K562 (cell line): ENCODE measurements around the gene PTPN18. TPM values are rescaled to one million over a fixed set of nuclear protein-coding genes. Genes with fewer than 3 reads are reported as not detected.
A peak's percentile ranks its signal among the peaks of the same experiment; 100 is the strongest.

Experiments used
- NRF1 ChIP-seq, 2 experiments: fragments of 450-650 bp; IDR thresholded peaks in 1 of 2; conservative IDR thresholded peaks in 1 of 2; 2 replicates each; pipeline ENCODE4 v1.6.1; 2014; ENCODE audit warnings: mild to moderate bottlenecking in 2 of 2
- ZBTB40 ChIP-seq, 2 experiments: fragments of 450-650 bp in 1 of 2; sonication (generic) in 1 of 2; formaldehyde crosslinking in 1 of 2; IDR thresholded peaks; 2 replicates each; pipeline versions ENCODE4 v1.7.1 to v1.9.0; 2016 to 2022; ENCODE audit warnings: inconsistent platforms in 1 of 2, mild to moderate bottlenecking in 1 of 2, missing genetic modification reagents in 1 of 2
- ZFX ChIP-seq: sonication (generic); formaldehyde crosslinking; IDR thresholded peaks from 2 replicates; pipeline ENCODE4 v1.8.0; 2022; ENCODE audit warnings: mild to moderate bottlenecking, missing genetic modification reagents, moderate library complexity
- polyA plus RNA-seq, 8 experiments: library from polyadenylated mRNA; depleted of rRNA in 4 of 8; stranded (reverse) in 5 of 8; unstranded in 3 of 8; fragments of >200 nt; fragmentation: Nextera tagmentation in 2 of 8; fragmentation: Illumina TruSeq in 1 of 8; extraction: Ambion mirVana in 2 of 8; extraction: Trizol in 1 of 8; gene quantifications; 2 replicates each; pipeline versions ENCODE4 v1.2.1 to v1.2.3, GENCODE V29; 2011 to 2014; ENCODE audit warnings: inconsistent platforms in 1 of 8, missing spikeins in 1 of 8
- total RNA-seq, 7 experiments: library from RNA; depleted of rRNA in 6 of 7; stranded (reverse); fragments of >200 nt in 6 of 7; fragmentation: Illumina TruSeq in 2 of 7; extraction: Trizol in 2 of 7; gene quantifications; 2 replicates each; pipeline versions ENCODE4 v1.2.1 to v1.2.3, GENCODE V29; 2011 to 2021; ENCODE audit warnings: low replicate concordance in 1 of 7

PTPN18 gene
- total and polyA plus RNA-seq, 9 of the 15 experiments (the other 6 are each of a cell fraction or from before 2014, with no cell fraction given) = 11.6 to 90.7 (median 49.6) TPM

DNA sequence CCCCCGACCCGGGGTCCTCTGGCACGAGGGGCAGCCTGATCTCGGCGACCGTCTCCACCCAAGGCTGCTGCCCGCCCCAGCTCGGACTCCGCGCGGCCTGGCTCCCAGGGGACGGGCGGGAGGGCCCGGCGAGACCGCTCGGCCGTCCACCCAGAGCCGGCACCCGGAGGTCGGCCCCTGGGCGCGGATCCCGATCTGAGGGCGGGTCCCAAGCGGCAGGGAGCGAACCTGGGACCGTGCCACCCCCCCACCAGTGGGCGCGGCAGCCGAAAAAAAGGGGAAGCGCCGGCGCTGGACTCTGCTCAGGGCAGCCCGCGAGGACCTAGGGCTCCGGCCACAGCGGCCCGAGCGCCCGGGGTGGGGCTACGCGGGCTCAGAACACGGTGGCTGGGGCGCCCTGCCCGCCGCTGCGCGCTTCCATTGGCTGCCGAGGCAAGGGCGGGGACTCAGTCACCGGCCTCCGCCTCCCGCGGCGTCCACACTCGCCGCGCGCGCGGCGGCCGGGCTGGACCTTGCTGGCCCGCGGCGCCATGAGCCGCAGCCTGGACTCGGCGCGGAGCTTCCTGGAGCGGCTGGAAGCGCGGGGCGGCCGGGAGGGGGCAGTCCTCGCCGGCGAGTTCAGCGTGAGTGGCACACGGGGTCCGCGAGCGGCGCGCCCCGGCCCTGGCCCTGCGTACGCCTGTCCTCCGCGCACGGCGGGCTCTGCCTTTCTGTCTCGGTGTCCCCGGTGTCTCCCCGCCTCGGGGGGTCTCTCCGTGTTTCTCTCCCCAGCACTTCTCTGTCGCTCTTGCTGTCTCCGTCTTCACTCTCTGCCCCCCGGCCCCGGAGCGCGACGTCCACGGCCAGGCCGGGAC, at the start of gene PTPN18 (continued):
- TF ChIP-seq ZBTB40 (IDR thresholded peaks at IDR 0.05) = no peak; the same call in 1 of the 2 replicates
- no peak for TF ChIP-seq ZBTB40 (CRISPR knock-in tag; IDR thresholded peaks at IDR 0.05)
- peak; percentile 83 to 85 for TF ChIP-seq NRF1 (conservative IDR thresholded peaks at IDR 0.05 in 1 of 2, IDR thresholded peaks at IDR 0.05 in 1 of 2)
- peak; percentile 82 for TF ChIP-seq ZFX (CRISPR knock-in tag)
